T-helper 1 cell treated with Interleukin-12 subunit alpha and Interleukin-12 subunit beta and Interleukin-4 antibody, amounts not matched to agents 30 μg/mL and 1 μg/mL, for 36 hours (primary cell): ENCODE measurements around the gene PRKCE.

ENCODE experiments used
- H3K27ac Mint-ChIP-seq: one replicate; pipeline ENCODE4 v1.8.0; 2021; ENCODE audit warnings: mild to moderate bottlenecking, mixed read lengths
- H3K27me3 Mint-ChIP-seq: one replicate; pipeline ENCODE4 v1.8.0; 2021; ENCODE audit warnings: low read depth, mixed read lengths
- H3K36me3 Mint-ChIP-seq: one replicate; pipeline ENCODE4 v1.8.0; 2021; ENCODE audit warnings: low read depth, mixed read lengths
- H3K4me1 Mint-ChIP-seq: one replicate; pipeline ENCODE4 v1.8.0; 2021; ENCODE audit warnings: low read depth, mixed read lengths
- H3K4me3 Mint-ChIP-seq: one replicate; pipeline ENCODE4 v1.8.0; 2021; ENCODE audit warnings: mild to moderate bottlenecking, moderate library complexity, mixed read lengths
- H3K9me3 Mint-ChIP-seq: one replicate; pipeline ENCODE4 v1.8.0; 2021; ENCODE audit warnings: mixed read lengths

Gene PRKCE

GRCh38 chr2:45964223-45964841, 312.9 kb downstream of the PRKCE start:
- H3K4me1 Mint-ChIP-seq, result peaks cover 9% of the 10 kb centered on the region

GRCh38 chr2:45964906-45965305, 313.4 kb downstream of the PRKCE start:
- H3K9me3 Mint-ChIP-seq, result no peaks in the 10 kb centered on the region
- no peaks in the 10 kb centered on the region for H3K27me3 Mint-ChIP-seq
- no peak overlapping the region for H3K27ac Mint-ChIP-seq
- H3K4me3 Mint-ChIP-seq, result no peak overlapping the region
- no peaks in the 10 kb centered on the region for H3K36me3 Mint-ChIP-seq
- peaks cover 9% of the 10 kb centered on the region for H3K4me1 Mint-ChIP-seq

More at GRCh38 chr2:45964223-45964841, 312.9 kb downstream of the PRKCE start:
- H3K9me3 Mint-ChIP-seq, result no peaks in the 10 kb centered on the region
- H3K36me3 Mint-ChIP-seq, result no peaks in the 10 kb centered on the region
- H3K27ac Mint-ChIP-seq, result no peak overlapping the region
- no peaks in the 10 kb centered on the region for H3K27me3 Mint-ChIP-seq
- no peak overlapping the region for H3K4me3 Mint-ChIP-seq

- Mint-ChIP-seq H3K27me3 (peaks cover under 1% of the 10 kb centered on the region), H3K9me3 (no peaks in the 10 kb centered on the region), H3K36me3 (no peaks in the 10 kb centered on the region), H3K27ac (no peak overlapping the region), H3K4me3 (no peak overlapping the region), H3K4me1 (peaks cover 9% of the 10 kb centered on the region)
Observed at GRCh38 chr2:45965871-45966498, 314.5 kb downstream of the PRKCE start.

- H3K4me3 Mint-ChIP-seq, result no peak overlapping the region
- H3K9me3 Mint-ChIP-seq, result no peaks in the 10 kb centered on the region
- H3K27ac Mint-ChIP-seq, result no peak overlapping the region
- no peaks in the 10 kb centered on the region for H3K36me3 Mint-ChIP-seq
- H3K27me3 Mint-ChIP-seq, result peaks cover 8% of the 10 kb centered on the region
- H3K4me1 Mint-ChIP-seq, result peaks cover 9% of the 10 kb centered on the region
Observed at GRCh38 chr2:45968946-45969584, 317.6 kb downstream of the PRKCE start.

GRCh38 chr2:45973426-45973825, 322.0 kb downstream of the PRKCE start:
- H3K9me3 Mint-ChIP-seq, result no peaks in the 10 kb centered on the region

GRCh38 chr2:45974056-45974455, 322.6 kb downstream of the PRKCE start:
- Mint-ChIP-seq H3K4me3 (no peak overlapping the region), H3K9me3 (no peaks in the 10 kb centered on the region), H3K27ac (no peak overlapping the region), H3K36me3 (no peaks in the 10 kb centered on the region), H3K27me3 (peaks cover 8% of the 10 kb centered on the region), H3K4me1 (no peaks in the 10 kb centered on the region)

More at GRCh38 chr2:45973426-45973825, 322.0 kb downstream of the PRKCE start:
- no peaks in the 10 kb centered on the region for H3K4me1 Mint-ChIP-seq
- H3K27ac Mint-ChIP-seq, result no peak overlapping the region
- H3K4me3 Mint-ChIP-seq, result no peak overlapping the region
- no peaks in the 10 kb centered on the region for H3K36me3 Mint-ChIP-seq
- H3K27me3 Mint-ChIP-seq, result peaks cover 8% of the 10 kb centered on the region

- Mint-ChIP-seq H3K9me3 (no peaks in the 10 kb centered on the region), H3K27ac (no peak overlapping the region), H3K4me3 (no peak overlapping the region), H3K4me1 (peaks cover 4% of the 10 kb centered on the region), H3K36me3 (no peaks in the 10 kb centered on the region), H3K27me3 (peaks cover 8% of the 10 kb centered on the region)
Observed at GRCh38 chr2:45974762-45975408, 323.4 kb downstream of the PRKCE start.

- no peaks in the 10 kb centered on the region for H3K9me3 Mint-ChIP-seq
- H3K27me3 Mint-ChIP-seq, result peaks cover 8% of the 10 kb centered on the region
- H3K4me3 Mint-ChIP-seq, result no peak overlapping the region
- no peaks in the 10 kb centered on the region for H3K36me3 Mint-ChIP-seq
- peaks cover 4% of the 10 kb centered on the region for H3K4me1 Mint-ChIP-seq
- no peak overlapping the region for H3K27ac Mint-ChIP-seq
Observed at GRCh38 chr2:45975752-45976517, 324.5 kb downstream of the PRKCE start.

GRCh38 chr2:45978302-45978859, 326.9 kb downstream of the PRKCE start:
- Mint-ChIP-seq H3K27me3 (no peaks in the 10 kb centered on the region), H3K27ac (no peak overlapping the region), H3K4me3 (no peak overlapping the region), H3K9me3 (no peaks in the 10 kb centered on the region), H3K4me1 (peaks cover 4% of the 10 kb centered on the region), H3K36me3 (no peaks in the 10 kb centered on the region)

- Mint-ChIP-seq H3K36me3 (no peaks in the 10 kb centered on the region), H3K27ac (no peak overlapping the region), H3K9me3 (no peaks in the 10 kb centered on the region), H3K4me1 (peaks cover 4% of the 10 kb centered on the region), H3K27me3 (no peaks in the 10 kb centered on the region), H3K4me3 (no peak overlapping the region)
Observed at GRCh38 chr2:45979065-45979464, 327.6 kb downstream of the PRKCE start.

GRCh38 chr2:45980161-45980865, 328.8 kb downstream of the PRKCE start:
- Mint-ChIP-seq H3K4me1 (peaks cover 4% of the 10 kb centered on the region), H3K27ac (no peak overlapping the region), H3K36me3 (no peaks in the 10 kb centered on the region)

GRCh38 chr2:45981384-45981930, 330.0 kb downstream of the PRKCE start:
- Mint-ChIP-seq H3K27ac (no peak overlapping the region), H3K36me3 (no peaks in the 10 kb centered on the region), H3K4me1 (peaks cover 4% of the 10 kb centered on the region), H3K27me3 (no peaks in the 10 kb centered on the region), H3K4me3 (no peak overlapping the region), H3K9me3 (no peaks in the 10 kb centered on the region)

More at GRCh38 chr2:45980161-45980865, 328.8 kb downstream of the PRKCE start:
- Mint-ChIP-seq H3K27me3 (no peaks in the 10 kb centered on the region), H3K9me3 (no peaks in the 10 kb centered on the region), H3K4me3 (no peak overlapping the region)

GRCh38 chr2:45982096-45982495, 330.6 kb downstream of the PRKCE start:
- Mint-ChIP-seq H3K9me3 (no peaks in the 10 kb centered on the region), H3K4me1 (peaks cover 4% of the 10 kb centered on the region), H3K27ac (no peak overlapping the region), H3K27me3 (no peaks in the 10 kb centered on the region), H3K36me3 (no peaks in the 10 kb centered on the region), H3K4me3 (no peak overlapping the region)
